NCI-H82 treated with DMSO at 0.1 percent for 48 hours (cell line): ENCODE data around the gene UBXN6.

Source experiments
- DNase-seq: peaks from one replicate; lab custom pipeline; 2025; ENCODE audit not compliant: unreplicated experiment; lab: John Stamatoyannopoulos, UW

The UBXN6 gene

GRCh38 chr19:4443188-4443587 lies 14.4 kb downstream of the UBXN6 start:
- DNase-seq = no peak

GRCh38 chr19:4442819-4443146 lies 14.8 kb downstream of the UBXN6 start:
- DNase-seq = no peak

- DNase-seq = no peak
Observed at GRCh38 chr19:4441994-4442818, 15.4 kb downstream of the UBXN6 start.

GRCh38 chr19:4439243-4439642 lies 18.4 kb downstream of the UBXN6 start:
- no peak for DNase-seq

- no peak for DNase-seq
Observed at GRCh38 chr19:4437103-4437502, 20.5 kb downstream of the UBXN6 start.

- DNase-seq = no peak
Observed at GRCh38 chr19:4436231-4436630, 21.4 kb downstream of the UBXN6 start.

- no peak for DNase-seq
Observed at GRCh38 chr19:4434391-4434790, 23.2 kb downstream of the UBXN6 start.

GRCh38 chr19:4432918-4433506 lies 24.6 kb downstream of the UBXN6 start:
- no peak for DNase-seq

GRCh38 chr19:4431808-4432674 lies 25.6 kb downstream of the UBXN6 start:
- DNase-seq = no peak

GRCh38 chr19:4431296-4431695 lies 26.3 kb downstream of the UBXN6 start:
- DNase-seq = no peak

- DNase-seq = no peak
Observed at GRCh38 chr19:4430760-4431159, 26.8 kb downstream of the UBXN6 start.

GRCh38 chr19:4429771-4430171 lies 27.8 kb downstream of the UBXN6 start:
- DNase-seq = no peak

- DNase-seq = no peak
Observed at GRCh38 chr19:4429256-4429655, 28.3 kb downstream of the UBXN6 start.

- DNase-seq = no peak
Observed at GRCh38 chr19:4428326-4428975, 29.1 kb downstream of the UBXN6 start.

- DNase-seq = no peak
Observed at GRCh38 chr19:4425537-4425936, 32.1 kb downstream of the UBXN6 start.

GRCh38 chr19:4423416-4424126 lies 34.0 kb downstream of the UBXN6 start:
- no peak for DNase-seq

GRCh38 chr19:4416268-4416667 lies 41.3 kb downstream of the UBXN6 start:
- no peak for DNase-seq

- DNase-seq = no peak
Observed at GRCh38 chr19:4415352-4415751, 42.2 kb downstream of the UBXN6 start.

- peak; percentile 60 for DNase-seq
Observed at GRCh38 chr19:4414800-4415321, 42.7 kb downstream of the UBXN6 start.

GRCh38 chr19:4414144-4414799 lies 43.3 kb downstream of the UBXN6 start:
- DNase-seq = no peak
